PC-3 (cell line): Measurements from ENCODE around the gene PRM1. TPM values are rescaled to one million over a fixed set of nuclear protein-coding genes. Genes with fewer than 3 reads are reported as not detected.

Experiments
- ATAC-seq: fragments of 200-7000 bp; cut with Tn5 transposase; 2 replicates; pipeline ENCODE4 v1.9.1; 2020; ENCODE audit warnings: mild to moderate bottlenecking, moderate library complexity
- BruUV-seq: library from RNA; stranded (reverse); fragments of 400-500 nt; replicated peaks from 2 replicates; lab custom pipeline; 2021; lab: Mats Ljungman, UMichigan
- CTCF ChIA-PET: fragments of 300-600 bp; sonication (Branson Sonifier 250); formaldehyde crosslinking; loops from one replicate; lab custom pipeline; 2022; ENCODE audit warnings: antibody characterized with exemption; lab: Charles Lee
- POLR2A ChIA-PET: fragments of 300-600 bp; sonication (Branson Sonifier 250); formaldehyde crosslinking; loops from one replicate; lab custom pipeline; 2022; ENCODE audit warnings: antibody characterized with exemption; ENCODE audit not compliant: unreplicated experiment; lab: Charles Lee
- DNase-seq: peaks from one replicate; pipeline ENCODE4 v3.0.0-alpha.2; 2015
- H2AFZ ChIP-seq: fragments of 300-600 bp; sonication (generic); 2 replicates; pipeline ENCODE4 v1.6.0; 2016; ENCODE audit warnings: antibody characterized with exemption, low read length
- H3F3A ChIP-seq: fragments of 300-600 bp; sonication (generic); one replicate; pipeline ENCODE4 v1.6.0; 2017; ENCODE audit warnings: antibody characterized with exemption, low read length, control low read depth, mild to moderate bottlenecking; ENCODE audit not compliant: unreplicated experiment
- H3K27ac ChIP-seq: fragments of 300-600 bp; sonication (generic); 2 replicates; pipeline ENCODE4 v1.5.1; 2016; ENCODE audit warnings: mild to moderate bottlenecking, low read length
- H3K27me3 ChIP-seq: fragments of 300-600 bp; sonication (generic); 2 replicates; pipeline ENCODE4 v1.6.1; 2016; ENCODE audit warnings: low read length, mixed read lengths
- H3K36me3 ChIP-seq: fragments of 300-600 bp; sonication (generic); 2 replicates; pipeline ENCODE4 v1.6.1; 2016; ENCODE audit warnings: low read depth, mixed run types, low read length, mixed read lengths
- H3K4me1 ChIP-seq: fragments of 300-600 bp; sonication (generic); 2 replicates; pipeline ENCODE4 v1.5.1; 2016; ENCODE audit warnings: low read length; ENCODE audit not compliant: insufficient read depth
- H3K4me2 ChIP-seq: fragments of 300-600 bp; sonication (generic); 2 replicates; pipeline ENCODE4 v1.6.0; 2016; ENCODE audit warnings: low read length
- H3K4me3 ChIP-seq: fragments of 300-600 bp; sonication (generic); 2 replicates; pipeline ENCODE4 v1.5.1; 2016; ENCODE audit warnings: mild to moderate bottlenecking, low read length, mixed read lengths
- H3K79me2 ChIP-seq: fragments of 300-600 bp; sonication (generic); 2 replicates; pipeline ENCODE4 v1.6.1; 2017; ENCODE audit warnings: low read length, mixed read lengths
- H3K9ac ChIP-seq: fragments of 300-600 bp; sonication (generic); 2 replicates; pipeline ENCODE4 v1.6.0; 2016; ENCODE audit warnings: mild to moderate bottlenecking, low read length
- H3K9me2 ChIP-seq: fragments of 300-600 bp; sonication (generic); replicated peaks from 2 replicates; pipeline ENCODE4 v1.6.1; 2016; ENCODE audit warnings: mixed run types, low read length, mixed read lengths
- H3K9me3 ChIP-seq: fragments of 300-600 bp; sonication (generic); 2 replicates; pipeline ENCODE4 v1.6.1; 2016; ENCODE audit warnings: low read length, mixed read lengths
- H4K20me1 ChIP-seq: fragments of 300-600 bp; sonication (generic); 2 replicates; pipeline ENCODE4 v1.6.1; 2016; ENCODE audit warnings: low read length, mixed read lengths
- EZH2 ChIP-seq: fragments of 300-600 bp; sonication (generic); IDR thresholded peaks from one replicate; pipeline ENCODE4 v1.6.1; 2017; ENCODE audit warnings: antibody characterized with exemption, mild to moderate bottlenecking, low read length; ENCODE audit not compliant: unreplicated experiment
- EZH2phosphoT487 ChIP-seq: fragments of 300-600 bp; sonication (generic); IDR thresholded peaks from 2 replicates; pipeline ENCODE4 v1.6.1; 2018; ENCODE audit warnings: mild to moderate bottlenecking, antibody characterized with exemption, low read length, borderline replicate concordance
- intact Hi-C: fragments of 100-400 bp; cut with micrococcal nuclease; formaldehyde crosslinking; loops from 2 replicates; pipeline ENCODE4 v1.9.0; 2023
- total RNA-seq: library from RNA; depleted of rRNA; stranded (reverse); fragments of >200 nt; gene quantifications from 2 replicates; pipeline ENCODE4 v1.2.3, GENCODE V29; 2014
- TF ChIP-seq, protein P1 (sequence below): fragments of 300-600 bp; sonication (generic); conservative IDR thresholded peaks from 2 replicates; pipeline ENCODE4 v1.5.1; 2017; ENCODE audit warnings: antibody characterized with exemption, low read depth, mild to moderate bottlenecking, low read length

PRM1 gene
- total RNA-seq, 1 experiment from 2014 or later, result not detected

GRCh38 chr16:11295672-11296071 lies 14.5 kb upstream of the PRM1 start:
- no peaks in the 10 kb centered on the region for H3K9me3 ChIP-seq
- H4K20me1 ChIP-seq, result no peaks in the 10 kb centered on the region
- H3K36me3 ChIP-seq, result no peaks in the 10 kb centered on the region
- intact Hi-C loops, result no loop called here
- H2AFZ ChIP-seq, result no peak overlapping the region
- CTCF ChIA-PET, result no interaction called here
- no peak overlapping the region for H3K27ac ChIP-seq
- H3K9me2 ChIP-seq, result no peaks in the 10 kb centered on the region
- no peak overlapping the region for H3K9ac ChIP-seq
- no peaks in the 10 kb centered on the region for H3F3A ChIP-seq
- no TSS peak for BruUV-seq
- POLR2A ChIA-PET, result no interaction called here
- DNase-seq, result no peak
- no peak for TF ChIP-seq EZH2phosphoT487
- no peak overlapping the region for H3K4me3 ChIP-seq
- no peaks in the 10 kb centered on the region for H3K4me1 ChIP-seq
- H3K27me3 ChIP-seq, result no peaks in the 10 kb centered on the region
- no peak for ATAC-seq
- no peaks in the 10 kb centered on the region for H3K79me2 ChIP-seq
- no peak overlapping the region for H3K4me2 ChIP-seq

- Histone ChIP-seq H3K4me2 (no peak overlapping the region), H2AFZ (no peak overlapping the region), H3F3A (no peaks in the 10 kb centered on the region), H3K4me1 (no peaks in the 10 kb centered on the region), H3K9me2 (no peaks in the 10 kb centered on the region), H3K79me2 (no peaks in the 10 kb centered on the region), H3K27me3 (no peaks in the 10 kb centered on the region), H3K9ac (no peak overlapping the region), H3K27ac (no peak overlapping the region), H4K20me1 (no peaks in the 10 kb centered on the region), H3K36me3 (no peaks in the 10 kb centered on the region), H3K4me3 (no peak overlapping the region), H3K9me3 (no peaks in the 10 kb centered on the region)
- no TSS peak for BruUV-seq
- ChIA-PET POLR2A (no interaction called here), CTCF (no interaction called here)
- TF ChIP-seq, protein P1, sequence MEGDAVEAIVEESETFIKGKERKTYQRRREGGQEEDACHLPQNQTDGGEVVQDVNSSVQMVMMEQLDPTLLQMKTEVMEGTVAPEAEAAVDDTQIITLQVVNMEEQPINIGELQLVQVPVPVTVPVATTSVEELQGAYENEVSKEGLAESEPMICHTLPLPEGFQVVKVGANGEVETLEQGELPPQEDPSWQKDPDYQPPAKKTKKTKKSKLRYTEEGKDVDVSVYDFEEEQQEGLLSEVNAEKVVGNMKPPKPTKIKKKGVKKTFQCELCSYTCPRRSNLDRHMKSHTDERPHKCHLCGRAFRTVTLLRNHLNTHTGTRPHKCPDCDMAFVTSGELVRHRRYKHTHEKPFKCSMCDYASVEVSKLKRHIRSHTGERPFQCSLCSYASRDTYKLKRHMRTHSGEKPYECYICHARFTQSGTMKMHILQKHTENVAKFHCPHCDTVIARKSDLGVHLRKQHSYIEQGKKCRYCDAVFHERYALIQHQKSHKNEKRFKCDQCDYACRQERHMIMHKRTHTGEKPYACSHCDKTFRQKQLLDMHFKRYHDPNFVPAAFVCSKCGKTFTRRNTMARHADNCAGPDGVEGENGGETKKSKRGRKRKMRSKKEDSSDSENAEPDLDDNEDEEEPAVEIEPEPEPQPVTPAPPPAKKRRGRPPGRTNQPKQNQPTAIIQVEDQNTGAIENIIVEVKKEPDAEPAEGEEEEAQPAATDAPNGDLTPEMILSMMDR, result no peak
- no peak for TF ChIP-seq EZH2
- ATAC-seq, result no peak
- no peak for DNase-seq
- intact Hi-C loops, result no loop called here
Observed at GRCh38 chr16:11292076-11292748, 11.1 kb upstream of the PRM1 start.

DNA sequence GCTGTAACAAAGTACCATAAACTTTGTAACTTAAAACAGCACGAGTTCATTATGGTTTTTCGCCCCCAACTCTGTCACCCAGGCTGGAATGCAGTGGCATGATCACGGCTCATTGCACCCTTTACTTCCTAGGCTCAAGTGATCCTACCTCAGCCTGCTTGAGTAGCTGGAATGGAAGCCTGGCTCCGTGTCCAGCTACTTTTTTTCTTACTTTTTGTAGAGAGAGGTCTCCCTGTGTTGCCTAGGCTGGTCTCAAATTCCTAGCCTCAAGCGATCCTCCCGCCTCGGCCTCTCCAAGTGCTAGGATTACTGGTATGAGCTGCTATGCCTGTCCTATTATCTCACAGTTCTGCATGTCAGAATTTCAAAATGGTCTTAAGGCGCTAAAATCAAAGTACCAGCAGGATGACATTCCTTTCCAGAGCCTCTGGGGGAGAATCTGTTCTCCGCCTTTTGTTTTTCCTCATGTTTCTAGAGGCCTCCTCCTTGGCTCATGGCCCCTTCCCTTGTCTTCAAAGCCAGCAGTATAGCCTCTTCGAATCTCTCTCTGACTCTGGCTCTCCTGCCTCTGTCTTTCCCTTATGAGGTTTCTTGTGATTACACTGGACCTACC lies 10.1 kb upstream of the PRM1 start:
- no peaks in the 10 kb centered on the region for H3K9me3 ChIP-seq
- no peaks in the 10 kb centered on the region for H4K20me1 ChIP-seq
- H3K9ac ChIP-seq, result no peak overlapping the region
- no peak overlapping the region for H3K4me3 ChIP-seq
- no peaks in the 10 kb centered on the region for H3K9me2 ChIP-seq
- H2AFZ ChIP-seq, result no peak overlapping the region
- TF ChIP-seq, protein P1, result no peak
- no peak for TF ChIP-seq EZH2phosphoT487
- no peak for TF ChIP-seq EZH2
- no peaks in the 10 kb centered on the region for H3K4me1 ChIP-seq
- ChIA-PET CTCF (no interaction called here), POLR2A (no interaction called here)
- no peaks in the 10 kb centered on the region for H3K79me2 ChIP-seq
- no peaks in the 10 kb centered on the region for H3K36me3 ChIP-seq
- intact Hi-C loops, result no loop called here
- H3K27ac ChIP-seq, result no peak overlapping the region
- H3K4me2 ChIP-seq, result no peak overlapping the region
- no peak for DNase-seq
- no TSS peak for BruUV-seq
- no peaks in the 10 kb centered on the region for H3K27me3 ChIP-seq
- ATAC-seq, result no peak
- no peaks in the 10 kb centered on the region for H3F3A ChIP-seq
